HEK293T (cell line): Measurements from ENCODE around the gene LCP2.

ENCODE experiments used
- CTCF ChIA-PET: fragments of 350-600 bp; formaldehyde crosslinking; extraction: SDS; loops from one replicate; lab custom pipeline; 2021; ENCODE audit warnings: antibody characterized with exemption, inconsistent platforms; lab: Yijun Ruan, JAX
- POLR2A ChIA-PET: fragments of 350-600 bp; formaldehyde crosslinking; extraction: SDS; loops from one replicate; lab custom pipeline; 2020; ENCODE audit warnings: antibody characterized with exemption, inconsistent platforms; lab: Yijun Ruan, JAX
- DNase-seq: peaks from one replicate; pipeline ENCODE4 v3.0.0; 2012; ENCODE audit warnings: mixed read lengths; ENCODE audit errors: extremely low spot score
- ARNT ChIP-seq: fragments of 450-650 bp; IDR thresholded peaks from 2 replicates; pipeline ENCODE4 v1.6.1; 2017; ENCODE audit warnings: mild to moderate bottlenecking
- BHLHE40 ChIP-seq: fragments of 450-650 bp; IDR thresholded peaks from 2 replicates; pipeline ENCODE4 v1.6.1; 2016; ENCODE audit warnings: mild to moderate bottlenecking, moderate library complexity, borderline replicate concordance
- CTBP1 ChIP-seq: fragments of 450-650 bp; IDR thresholded peaks from 2 replicates; pipeline ENCODE4 v1.6.1; 2016; ENCODE audit warnings: borderline replicate concordance
- ELF4 ChIP-seq: fragments of 450-650 bp; IDR thresholded peaks from 2 replicates; pipeline ENCODE4 v1.6.1; 2017; ENCODE audit warnings: antibody characterized with exemption
- FOXA1 ChIP-seq: fragments of 450-650 bp; IDR thresholded peaks from 2 replicates; pipeline ENCODE4 v1.6.1; 2016; ENCODE audit warnings: mild to moderate bottlenecking
- FOXK2 ChIP-seq: fragments of 450-650 bp; IDR thresholded peaks from 2 replicates; pipeline ENCODE4 v1.6.1; 2016; ENCODE audit warnings: mild to moderate bottlenecking
- FOXM1 ChIP-seq: fragments of 450-650 bp; IDR thresholded peaks from 2 replicates; pipeline ENCODE4 v1.6.1; 2017; ENCODE audit warnings: mild to moderate bottlenecking, borderline replicate concordance
- HDGF ChIP-seq: fragments of 450-650 bp; IDR thresholded peaks from 2 replicates; pipeline ENCODE4 v1.6.1; 2017; ENCODE audit warnings: antibody characterized with exemption, borderline replicate concordance
- L3MBTL2 ChIP-seq: fragments of 450-650 bp; conservative IDR thresholded peaks from 2 replicates; pipeline ENCODE4 v1.6.1; 2016; ENCODE audit warnings: mild to moderate bottlenecking
- LEF1 ChIP-seq: fragments of 450-650 bp; IDR thresholded peaks from 2 replicates; pipeline ENCODE4 v1.6.1; 2017; ENCODE audit warnings: mild to moderate bottlenecking, borderline replicate concordance
- NFRKB ChIP-seq: fragments of 450-650 bp; IDR thresholded peaks from 2 replicates; pipeline ENCODE4 v1.6.1; 2016; ENCODE audit warnings: mild to moderate bottlenecking, moderate library complexity
- SP1 ChIP-seq: fragments of 450-650 bp; IDR thresholded peaks from 2 replicates; pipeline ENCODE4 v1.6.1; 2017
- SUZ12 ChIP-seq: fragments of 450-650 bp; IDR thresholded peaks from 2 replicates; pipeline ENCODE4 v1.6.1; 2016; ENCODE audit warnings: mild to moderate bottlenecking
- TARDBP ChIP-seq: fragments of 450-650 bp; IDR thresholded peaks from 2 replicates; pipeline ENCODE4 v1.6.1; 2016
- ZNF384 ChIP-seq: fragments of 450-650 bp; IDR thresholded peaks from 2 replicates; pipeline ENCODE4 v1.6.1; 2016
- TF ChIP-seq, protein P1 (sequence below): fragments of 450-650 bp; IDR thresholded peaks from 2 replicates; pipeline ENCODE4 v1.6.1; 2016

LCP2 gene

DNA sequence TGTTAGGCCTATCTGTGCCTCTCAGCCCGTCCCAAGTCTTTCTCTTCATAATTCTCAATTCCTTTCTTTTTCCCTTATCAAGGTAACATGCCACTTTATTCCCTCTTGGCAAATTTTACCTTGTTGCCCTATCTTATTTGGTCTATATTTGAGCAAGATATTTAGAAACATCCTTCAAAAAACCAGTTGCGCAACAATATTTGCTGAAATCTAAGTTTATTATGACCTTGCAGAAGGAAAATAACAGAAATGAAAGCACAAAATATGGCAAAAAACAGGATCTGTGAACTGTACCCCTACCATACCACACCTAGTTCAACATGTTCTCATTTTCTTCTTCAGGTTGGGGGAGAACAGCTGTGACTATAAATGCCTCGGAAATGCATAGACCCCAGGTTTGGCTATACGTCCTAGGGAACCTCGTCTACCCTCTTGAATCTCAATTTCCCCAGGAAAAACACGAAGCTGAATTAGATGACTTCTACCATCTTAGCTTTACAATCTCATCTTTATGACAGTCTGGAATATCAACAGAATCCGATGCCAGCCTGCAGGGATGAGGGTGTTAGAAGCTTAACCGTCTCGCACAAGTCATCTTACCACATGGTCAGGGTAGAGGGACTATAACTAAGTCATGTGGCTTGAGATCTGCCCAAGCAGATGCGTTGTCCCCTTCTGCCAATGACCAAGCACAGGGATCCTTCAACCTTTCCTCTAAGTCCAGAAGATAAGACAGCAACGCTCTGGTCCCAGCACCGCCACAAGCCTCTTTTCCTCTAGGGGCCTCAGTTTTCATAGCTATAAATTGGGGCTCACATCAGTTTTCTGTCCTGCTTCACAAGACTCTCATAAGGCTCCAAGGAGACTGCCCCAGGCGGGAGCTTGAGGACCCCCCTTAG is 1.3 kb downstream of the LCP2 start:
- POLR2A ChIA-PET: no interaction called here
- no peak for TF ChIP-seq ELF4
- TF ChIP-seq FOXK2: no peak
- no peak for TF ChIP-seq SP1
- no peak for TF ChIP-seq ZNF384
- TF ChIP-seq BHLHE40: no peak
- TF ChIP-seq LEF1: no peak
- TF ChIP-seq TARDBP: no peak
- TF ChIP-seq HDGF: no peak
- TF ChIP-seq, protein P1, sequence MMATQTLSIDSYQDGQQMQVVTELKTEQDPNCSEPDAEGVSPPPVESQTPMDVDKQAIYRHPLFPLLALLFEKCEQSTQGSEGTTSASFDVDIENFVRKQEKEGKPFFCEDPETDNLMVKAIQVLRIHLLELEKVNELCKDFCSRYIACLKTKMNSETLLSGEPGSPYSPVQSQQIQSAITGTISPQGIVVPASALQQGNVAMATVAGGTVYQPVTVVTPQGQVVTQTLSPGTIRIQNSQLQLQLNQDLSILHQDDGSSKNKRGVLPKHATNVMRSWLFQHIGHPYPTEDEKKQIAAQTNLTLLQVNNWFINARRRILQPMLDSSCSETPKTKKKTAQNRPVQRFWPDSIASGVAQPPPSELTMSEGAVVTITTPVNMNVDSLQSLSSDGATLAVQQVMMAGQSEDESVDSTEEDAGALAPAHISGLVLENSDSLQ: no peak
- TF ChIP-seq SUZ12: no peak
- no peak for TF ChIP-seq FOXM1
- TF ChIP-seq NFRKB: no peak
- TF ChIP-seq L3MBTL2: no peak
- TF ChIP-seq CTBP1: no peak
- no peak for TF ChIP-seq FOXA1
- no peak for TF ChIP-seq ARNT
- no peak for DNase-seq
- CTCF ChIA-PET: interaction anchor here (0.8 to 1.9 kb wide), 2 partner anchors 21 to 29 kb away, joined by 3 to 6 read pairs; no protein-coding TSS in a partner anchor

DNA sequence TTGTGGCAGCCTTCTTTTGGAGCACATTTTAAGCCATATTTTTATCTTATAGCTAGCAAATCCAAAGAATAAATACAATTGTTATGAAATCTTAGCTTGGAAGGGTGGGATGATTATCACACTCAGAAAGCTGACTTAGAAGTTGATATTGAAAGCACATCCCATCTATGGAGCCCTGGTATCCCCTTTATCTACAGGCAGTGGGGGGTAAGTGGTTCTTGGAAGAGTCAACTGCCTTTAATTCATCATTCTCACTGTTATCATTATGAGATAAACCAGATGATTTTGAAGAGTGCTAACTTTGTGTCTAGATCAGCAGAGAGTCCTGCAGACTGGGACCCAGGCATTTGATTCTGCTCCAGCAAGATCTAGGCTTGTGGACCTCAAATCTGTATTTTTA is 3.0 kb downstream of the LCP2 start:
- DNase-seq: no peak
- TF ChIP-seq FOXA1 (no peak), SP1 (no peak), ZNF384 (no peak), BHLHE40 (no peak), TARDBP (no peak), HDGF (no peak), ARNT (no peak), ELF4 (no peak), FOXM1 (no peak), CTBP1 (no peak), SUZ12 (no peak), L3MBTL2 (no peak), NFRKB (no peak), FOXK2 (no peak), LEF1 (no peak)
- TF ChIP-seq, protein P1: no peak
- ChIA-PET POLR2A (no interaction called here), CTCF (interaction anchor here (0.9 to 1.8 kb wide), 2 partner anchors 12 to 18 kb away, joined by 3 to 4 read pairs; no protein-coding TSS in a partner anchor)

DNA sequence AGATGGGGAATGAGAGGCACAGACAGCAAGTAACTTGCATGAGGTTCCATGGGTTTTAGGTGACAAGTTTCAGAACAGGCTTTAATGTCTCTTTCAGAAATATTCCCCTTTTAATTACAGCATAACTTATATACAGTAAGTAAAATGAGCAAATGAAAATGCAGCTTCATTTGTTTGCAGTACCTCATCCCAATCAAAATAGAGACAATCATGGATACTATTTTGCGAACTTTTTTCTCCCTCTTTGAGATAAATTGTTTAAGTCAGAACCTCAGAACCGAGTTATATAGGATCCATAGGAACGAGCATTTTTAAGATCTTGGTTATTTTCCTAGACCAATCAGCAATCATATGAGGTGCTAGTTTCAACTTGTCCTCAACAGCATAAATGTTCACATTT is 3.5 kb downstream of the LCP2 start:
- no peak for DNase-seq
- TF ChIP-seq SP1 (no peak), FOXA1 (no peak), L3MBTL2 (no peak), CTBP1 (no peak), HDGF (no peak), FOXM1 (no peak), ZNF384 (no peak), ELF4 (no peak), FOXK2 (no peak), SUZ12 (no peak), BHLHE40 (no peak), TARDBP (no peak), ARNT (no peak), LEF1 (no peak), NFRKB (no peak)
- TF ChIP-seq, protein P1: no peak
- CTCF ChIA-PET: interaction anchor here (0.9 to 1.8 kb wide), 2 partner anchors 11 to 18 kb away, joined by 3 to 4 read pairs; no protein-coding TSS in a partner anchor
- POLR2A ChIA-PET: no interaction called here

DNA sequence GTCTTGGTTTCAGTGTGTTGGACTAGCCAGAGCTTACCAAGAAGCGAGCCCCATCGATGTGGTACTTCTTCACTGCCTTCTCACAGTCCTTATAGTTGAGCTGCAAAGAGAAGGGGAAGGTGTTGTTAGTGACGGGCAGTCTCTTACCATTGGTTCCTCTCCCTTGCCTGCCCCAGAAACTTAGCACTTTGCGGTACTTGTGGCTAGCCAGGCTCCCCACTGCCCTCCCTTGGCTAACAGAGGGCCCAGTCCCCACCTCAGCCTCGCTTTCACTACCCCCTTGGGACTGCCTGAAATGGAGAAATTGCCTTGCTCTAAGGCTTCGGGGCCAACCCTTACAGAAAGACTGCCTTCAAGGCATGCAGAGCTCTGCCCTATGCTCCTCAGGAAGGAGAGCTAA is 4.3 kb downstream of the LCP2 start:
- POLR2A ChIA-PET: no interaction called here
- TF ChIP-seq SUZ12: no peak
- no peak for TF ChIP-seq FOXA1
- TF ChIP-seq TARDBP: no peak
- no peak for TF ChIP-seq HDGF
- no peak for TF ChIP-seq NFRKB
- DNase-seq: no peak
- CTCF ChIA-PET: interaction anchor here (0.9 to 1.8 kb wide), 2 partner anchors 11 to 128 kb away, joined by 3 to 4 read pairs; no protein-coding TSS in a partner anchor

DNA sequence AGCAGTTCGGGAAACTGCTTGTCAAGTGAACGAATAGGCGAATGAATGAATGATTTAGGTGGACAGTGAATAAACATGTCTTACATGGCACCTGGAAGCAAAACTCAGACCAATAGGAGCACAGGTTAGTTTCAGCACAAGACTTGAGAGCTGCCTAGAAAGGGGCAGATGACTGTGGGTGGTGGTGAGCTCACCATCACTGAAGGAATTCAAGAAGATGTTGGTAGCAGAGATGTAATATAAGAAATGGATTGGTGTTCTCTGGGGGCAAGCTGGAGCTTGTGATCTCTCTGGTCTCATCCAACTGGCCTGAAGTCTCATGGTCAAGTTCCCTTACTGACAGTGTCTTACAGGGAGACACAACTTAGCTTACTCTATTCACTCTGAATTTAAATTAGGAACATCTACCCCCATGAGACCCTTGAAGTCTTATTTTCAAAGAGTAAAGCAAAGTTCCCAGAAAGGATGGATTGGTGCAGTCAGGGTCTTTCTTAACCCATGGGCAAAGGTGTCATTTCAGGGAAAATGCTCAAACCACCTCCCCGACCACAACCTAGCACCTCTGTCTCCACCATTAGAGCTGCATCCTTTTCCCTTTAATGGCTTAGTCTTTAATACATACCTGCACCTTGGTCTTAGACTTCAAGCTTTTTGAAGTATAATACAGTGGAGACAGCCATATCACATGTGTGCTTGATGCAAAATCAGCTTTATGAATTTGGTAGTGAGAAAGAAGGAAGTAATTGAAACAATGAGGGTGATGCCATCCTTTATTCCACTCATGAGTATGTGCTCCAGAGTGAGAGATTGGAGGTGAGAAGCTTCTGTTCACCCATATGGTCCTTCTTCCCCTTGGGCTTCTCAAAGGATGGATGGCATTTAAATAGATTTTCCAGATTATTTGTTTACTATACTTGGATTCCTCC is 5.1 kb downstream of the LCP2 start:
- DNase-seq: no peak
- ChIA-PET POLR2A (no interaction called here), CTCF (interaction anchor here (0.9 to 1.8 kb wide), 2 partner anchors 10 to 128 kb away, joined by 3 to 4 read pairs; no protein-coding TSS in a partner anchor)
- TF ChIP-seq FOXK2 (no peak), CTBP1 (no peak), L3MBTL2 (no peak), BHLHE40 (no peak), FOXM1 (no peak), SUZ12 (no peak), NFRKB (no peak), SP1 (no peak), LEF1 (no peak), TARDBP (no peak), FOXA1 (no peak), HDGF (no peak), ARNT (no peak), ZNF384 (no peak), ELF4 (no peak)
- TF ChIP-seq, protein P1: no peak
